T-helper 2 cell treated with Interferon-gamma antibody and Interleukin-4, amounts not matched to agents 5 μg/mL and 100 μg/mL, for 36 hours (primary cell): ENCODE data around the gene JPH3.
"Not testable (repeated sequence)": the region's sequence is repeated elsewhere in the genome, so short reads cannot be mapped to it uniquely, and the experiment has no call there.

Experiments
- DNase-seq: peaks from one replicate; pipeline ENCODE4 v3.0.0; 2021; ENCODE audit warnings: low spot score
- H3K27ac Mint-ChIP-seq: one replicate; pipeline ENCODE4 v1.8.0; 2021; ENCODE audit warnings: mild to moderate bottlenecking, mixed read lengths
- H3K27me3 Mint-ChIP-seq: one replicate; pipeline ENCODE4 v1.8.0; 2021; ENCODE audit warnings: low read depth, mixed read lengths
- H3K36me3 Mint-ChIP-seq: one replicate; pipeline ENCODE4 v1.8.0; 2021; ENCODE audit warnings: low read depth, mixed read lengths
- H3K4me1 Mint-ChIP-seq: one replicate; pipeline ENCODE4 v1.8.0; 2021; ENCODE audit warnings: low read depth, mixed read lengths
- H3K4me3 Mint-ChIP-seq: one replicate; pipeline ENCODE4 v1.8.0; 2022; ENCODE audit warnings: mild to moderate bottlenecking, moderate library complexity, mixed read lengths
- H3K9me3 Mint-ChIP-seq: one replicate; pipeline ENCODE4 v1.8.0; 2021; ENCODE audit warnings: mixed read lengths

JPH3 gene

GRCh38 chr16:87564524-87564778 is 37.9 kb upstream of the JPH3 start:
- H3K36me3 Mint-ChIP-seq, result no peaks in the 10 kb centered on the region
- H3K27ac Mint-ChIP-seq, result no peak overlapping the region
- H3K9me3 Mint-ChIP-seq, result peaks cover 10% of the 10 kb centered on the region
- no peak overlapping the region for H3K4me3 Mint-ChIP-seq
- no peak for DNase-seq
- H3K4me1 Mint-ChIP-seq, result no peaks in the 10 kb centered on the region
- H3K27me3 Mint-ChIP-seq, result no peaks in the 10 kb centered on the region

- Mint-ChIP-seq H3K4me3 (no peak overlapping the region), H3K27ac (no peak overlapping the region), H3K9me3 (no peaks in the 10 kb centered on the region)
Measured at GRCh38 chr16:87569601-87570571, 32.4 kb upstream of the JPH3 start.

GRCh38 chr16:87570572-87570937 is 31.8 kb upstream of the JPH3 start:
- no peak for DNase-seq
- no peaks in the 10 kb centered on the region for H3K4me1 Mint-ChIP-seq
- H3K4me3 Mint-ChIP-seq, result no peak overlapping the region
- H3K9me3 Mint-ChIP-seq, result no peaks in the 10 kb centered on the region
- no peaks in the 10 kb centered on the region for H3K27me3 Mint-ChIP-seq
- no peak overlapping the region for H3K27ac Mint-ChIP-seq
- no peaks in the 10 kb centered on the region for H3K36me3 Mint-ChIP-seq

More at GRCh38 chr16:87569601-87570571, 32.4 kb upstream of the JPH3 start:
- Mint-ChIP-seq H3K4me1 (no peaks in the 10 kb centered on the region), H3K27me3 (no peaks in the 10 kb centered on the region), H3K36me3 (no peaks in the 10 kb centered on the region)
- no peak for DNase-seq

- Mint-ChIP-seq H3K4me1 (no peaks in the 10 kb centered on the region), H3K36me3 (no peaks in the 10 kb centered on the region), H3K9me3 (no peaks in the 10 kb centered on the region), H3K27me3 (no peaks in the 10 kb centered on the region), H3K4me3 (no peak overlapping the region), H3K27ac (no peak overlapping the region)
- no peak for DNase-seq
Measured at GRCh38 chr16:87570938-87571867, 31.1 kb upstream of the JPH3 start.

GRCh38 chr16:87571868-87572244 is 30.5 kb upstream of the JPH3 start:
- DNase-seq, result no peak
- H3K4me3 Mint-ChIP-seq, result no peak overlapping the region
- H3K27ac Mint-ChIP-seq, result no peak overlapping the region
- no peaks in the 10 kb centered on the region for H3K36me3 Mint-ChIP-seq
- no peaks in the 10 kb centered on the region for H3K9me3 Mint-ChIP-seq
- H3K4me1 Mint-ChIP-seq, result no peaks in the 10 kb centered on the region
- peaks cover 3% of the 10 kb centered on the region for H3K27me3 Mint-ChIP-seq

GRCh38 chr16:87572959-87573358 is 29.3 kb upstream of the JPH3 start:
- DNase-seq, result no peak
- Mint-ChIP-seq H3K27ac (no peak overlapping the region), H3K4me1 (no peaks in the 10 kb centered on the region), H3K36me3 (no peaks in the 10 kb centered on the region), H3K9me3 (no peaks in the 10 kb centered on the region), H3K27me3 (peaks cover 3% of the 10 kb centered on the region), H3K4me3 (no peak overlapping the region)

GRCh38 chr16:87575027-87575804 is 27.1 kb upstream of the JPH3 start:
- Mint-ChIP-seq H3K27me3 (peaks cover 3% of the 10 kb centered on the region), H3K9me3 (no peaks in the 10 kb centered on the region), H3K4me1 (no peaks in the 10 kb centered on the region), H3K4me3 (no peak overlapping the region), H3K36me3 (no peaks in the 10 kb centered on the region), H3K27ac (no peak overlapping the region)
- DNase-seq, result no peak

GRCh38 chr16:87576171-87576570 is 26.1 kb upstream of the JPH3 start:
- no peaks in the 10 kb centered on the region for H3K4me1 Mint-ChIP-seq
- H3K27me3 Mint-ChIP-seq, result peaks cover 3% of the 10 kb centered on the region
- no peak overlapping the region for H3K27ac Mint-ChIP-seq
- H3K4me3 Mint-ChIP-seq, result no peak overlapping the region
- no peaks in the 10 kb centered on the region for H3K9me3 Mint-ChIP-seq
- H3K36me3 Mint-ChIP-seq, result no peaks in the 10 kb centered on the region
- no peak for DNase-seq

- H3K9me3 Mint-ChIP-seq, H3K36me3 Mint-ChIP-seq, H3K27ac Mint-ChIP-seq, DNase-seq, H3K4me1 Mint-ChIP-seq, H3K27me3 Mint-ChIP-seq, H3K4me3 Mint-ChIP-seq: not testable (repeated sequence)
Measured at GRCh38 chr16:87578142-87578930, 24.0 kb upstream of the JPH3 start.

GRCh38 chr16:87579691-87580090 is 22.6 kb upstream of the JPH3 start:
- Mint-ChIP-seq H3K4me1 (no peaks in the 10 kb centered on the region), H3K9me3 (no peaks in the 10 kb centered on the region), H3K27ac (no peak overlapping the region), H3K27me3 (peaks cover 7% of the 10 kb centered on the region), H3K4me3 (no peak overlapping the region), H3K36me3 (no peaks in the 10 kb centered on the region)
- DNase-seq, result no peak

GRCh38 chr16:87580855-87581261 is 21.4 kb upstream of the JPH3 start:
- Mint-ChIP-seq H3K4me3 (no peak overlapping the region), H3K4me1 (no peaks in the 10 kb centered on the region), H3K27ac (no peak overlapping the region), H3K27me3 (peaks cover 10% of the 10 kb centered on the region), H3K36me3 (no peaks in the 10 kb centered on the region), H3K9me3 (no peaks in the 10 kb centered on the region)
- no peak for DNase-seq

- H3K27me3 Mint-ChIP-seq, result peaks cover 13% of the 10 kb centered on the region
- no peaks in the 10 kb centered on the region for H3K9me3 Mint-ChIP-seq
- H3K36me3 Mint-ChIP-seq, result no peaks in the 10 kb centered on the region
- H3K4me3 Mint-ChIP-seq, result no peak overlapping the region
- no peak overlapping the region for H3K27ac Mint-ChIP-seq
- no peaks in the 10 kb centered on the region for H3K4me1 Mint-ChIP-seq
- no peak for DNase-seq
Measured at GRCh38 chr16:87581857-87582215, 20.5 kb upstream of the JPH3 start.

GRCh38 chr16:87582216-87582965 is 19.9 kb upstream of the JPH3 start:
- Mint-ChIP-seq H3K27me3 (peaks cover 15% of the 10 kb centered on the region), H3K4me1 (no peaks in the 10 kb centered on the region), H3K4me3 (no peak overlapping the region), H3K9me3 (no peaks in the 10 kb centered on the region), H3K27ac (no peak overlapping the region), H3K36me3 (no peaks in the 10 kb centered on the region)
- DNase-seq, result no peak
